Hypothalamus (tissue), 51 donors: ENCODE measurements around the gene F7.
A peak's percentile ranks its signal among the peaks of the same experiment; 100 is the strongest.
"Not testable (repeated sequence)": the region's sequence is repeated elsewhere in the genome, so short reads cannot be mapped to it uniquely, and the experiment has no call there.

Source experiments
- DNase-seq, 51 donors: peaks; one replicate each; lab custom pipeline; 2025; lab: John Stamatoyannopoulos, UW

The F7 gene

DNA sequence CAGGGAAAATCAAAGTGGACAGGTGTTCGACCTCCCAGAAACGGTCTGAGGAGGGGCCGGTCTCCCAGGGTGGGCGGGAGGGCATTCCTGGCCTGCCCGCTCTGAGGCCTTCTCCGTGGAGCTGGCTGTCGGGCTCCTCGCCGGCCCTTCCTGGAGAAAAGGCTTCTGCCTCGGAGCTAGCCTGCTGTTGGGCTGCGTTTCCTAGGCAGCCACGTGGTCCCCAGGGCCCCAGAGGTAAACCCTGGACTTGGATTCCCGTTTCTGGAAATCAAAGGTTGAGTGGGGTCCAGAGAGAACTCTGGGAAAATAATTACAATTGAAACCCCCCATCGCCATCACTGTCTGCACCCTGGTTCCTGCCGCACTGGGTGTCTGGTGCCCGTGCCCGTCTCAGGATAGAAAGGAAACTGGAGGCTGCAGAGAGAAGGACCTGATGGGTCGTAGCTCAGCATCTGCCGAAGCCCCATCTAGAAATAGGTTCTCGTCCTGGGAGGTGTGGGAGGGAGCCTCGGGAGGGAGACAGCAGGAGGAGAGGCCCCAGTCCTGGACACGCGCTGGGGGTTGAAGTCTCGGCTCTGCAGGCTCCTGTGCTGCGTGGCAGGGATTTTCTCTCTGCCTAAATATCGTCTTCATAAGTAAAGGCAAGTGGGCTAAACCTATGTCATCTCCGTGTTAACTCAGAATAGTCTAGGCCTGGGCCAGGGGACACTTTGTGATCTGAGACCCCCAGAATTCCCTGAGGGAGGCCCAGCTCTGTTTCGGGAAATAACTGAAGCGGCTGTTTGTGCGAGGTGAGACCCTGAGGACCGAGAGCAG is 45.2 kb downstream of the F7 start:
- DNase-seq, result no peak

DNA sequence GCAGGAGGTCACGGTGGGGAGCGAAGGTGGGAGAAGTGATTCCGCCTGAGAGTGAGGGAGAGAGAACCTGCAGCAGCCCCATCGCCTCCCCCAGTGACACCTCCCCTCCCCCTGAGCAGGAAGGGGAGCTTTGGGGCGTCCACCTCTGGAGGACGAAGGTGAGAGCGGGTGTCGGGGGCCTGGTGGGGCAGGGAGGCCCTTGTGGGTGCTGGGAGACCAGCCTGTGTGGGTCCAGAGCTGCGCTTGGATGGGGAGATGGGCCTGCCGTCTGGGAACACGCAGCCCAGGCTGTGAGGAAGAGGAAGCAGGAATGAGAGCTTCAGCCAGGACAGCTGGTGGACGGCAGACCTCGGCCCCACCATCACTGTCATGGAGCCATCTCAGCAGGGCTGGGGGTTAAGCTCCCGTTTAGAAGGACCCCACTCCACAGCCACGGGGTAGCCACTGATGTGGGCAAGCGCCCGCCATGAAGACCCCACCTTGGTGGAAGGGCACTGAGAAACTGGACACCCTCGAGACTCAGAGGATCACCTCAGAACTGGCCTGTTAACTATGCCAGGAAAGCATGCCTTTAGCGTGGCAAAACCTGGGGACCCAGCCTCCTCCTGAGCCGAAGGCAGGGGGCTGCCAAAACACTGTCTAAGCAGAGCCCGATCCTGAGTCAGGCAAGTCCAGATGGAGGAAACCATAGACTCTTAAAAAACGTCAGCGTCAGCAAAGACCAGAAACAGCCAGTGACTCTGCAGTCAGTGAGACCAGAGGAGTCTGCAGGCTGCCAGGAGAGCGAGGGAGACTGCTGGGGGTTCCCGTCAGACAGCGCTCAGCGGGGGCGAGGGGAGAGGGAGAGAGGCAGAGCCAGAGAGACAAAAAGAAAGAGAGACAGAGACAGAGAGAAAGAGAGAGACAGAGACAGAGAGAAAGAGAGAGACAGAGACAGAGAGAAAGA is 46.4 kb downstream of the F7 start:
- DNase-seq, result peak in 8 of 51 donors; percentile 17 to 61 (median 26)

DNA sequence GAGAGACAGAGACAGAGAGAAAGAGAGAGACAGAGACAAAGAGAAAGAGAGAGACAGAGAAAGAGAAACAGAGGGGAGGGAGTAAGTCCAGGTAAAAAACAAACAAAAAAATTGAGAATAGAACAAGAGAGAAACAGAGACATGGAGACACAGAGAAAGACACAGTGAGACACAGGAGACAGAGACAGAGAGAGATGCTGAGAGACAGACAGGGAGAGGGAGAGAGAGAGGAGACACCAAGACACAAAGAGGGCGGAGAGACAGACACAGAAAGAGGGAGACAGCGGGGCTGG is 47.0 kb downstream of the F7 start:
- DNase-seq, result no peak

DNA sequence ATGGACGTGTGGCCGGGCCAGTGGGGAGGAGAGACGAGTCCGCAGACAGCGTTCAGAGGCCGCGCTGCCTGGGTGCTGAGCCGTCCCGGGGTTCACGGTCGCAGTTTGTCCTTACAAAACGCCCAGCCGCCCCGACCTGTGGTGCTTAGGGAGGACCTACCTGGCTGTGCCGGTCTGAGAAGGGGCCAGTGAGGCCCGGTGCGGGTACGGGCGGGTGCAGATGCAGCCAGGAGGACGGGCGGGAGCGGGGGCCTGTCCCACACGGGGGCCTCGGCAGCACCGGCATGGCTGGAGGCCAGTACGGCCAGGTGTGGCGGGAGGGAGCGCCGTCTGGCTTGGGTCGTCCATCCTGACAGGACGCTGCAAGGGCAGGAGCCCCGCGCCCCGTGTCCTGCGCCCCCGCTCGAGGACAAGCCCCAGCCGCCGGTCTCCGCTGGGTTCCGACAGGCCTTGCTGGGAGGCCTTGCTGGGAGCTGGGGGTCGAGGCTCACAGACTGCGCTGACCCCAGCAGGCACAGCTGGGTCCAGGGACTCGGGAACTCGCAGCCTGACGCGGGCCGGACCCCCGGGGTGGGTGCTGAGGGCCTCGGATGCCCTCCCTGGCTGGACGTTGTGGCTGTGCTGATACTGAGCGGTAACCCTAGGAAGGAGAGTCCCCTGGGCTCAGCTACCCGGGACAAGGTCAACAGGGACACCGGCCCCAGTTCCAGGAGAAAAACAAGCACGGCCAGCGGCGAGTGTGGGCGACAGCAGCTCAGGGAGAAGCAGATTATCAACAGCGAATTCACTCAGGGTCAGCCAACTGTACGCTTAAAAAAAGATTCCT is 47.6 kb downstream of the F7 start:
- peak in 23 of 51 donors; percentile 17 to 62 (median 45) for DNase-seq

DNA sequence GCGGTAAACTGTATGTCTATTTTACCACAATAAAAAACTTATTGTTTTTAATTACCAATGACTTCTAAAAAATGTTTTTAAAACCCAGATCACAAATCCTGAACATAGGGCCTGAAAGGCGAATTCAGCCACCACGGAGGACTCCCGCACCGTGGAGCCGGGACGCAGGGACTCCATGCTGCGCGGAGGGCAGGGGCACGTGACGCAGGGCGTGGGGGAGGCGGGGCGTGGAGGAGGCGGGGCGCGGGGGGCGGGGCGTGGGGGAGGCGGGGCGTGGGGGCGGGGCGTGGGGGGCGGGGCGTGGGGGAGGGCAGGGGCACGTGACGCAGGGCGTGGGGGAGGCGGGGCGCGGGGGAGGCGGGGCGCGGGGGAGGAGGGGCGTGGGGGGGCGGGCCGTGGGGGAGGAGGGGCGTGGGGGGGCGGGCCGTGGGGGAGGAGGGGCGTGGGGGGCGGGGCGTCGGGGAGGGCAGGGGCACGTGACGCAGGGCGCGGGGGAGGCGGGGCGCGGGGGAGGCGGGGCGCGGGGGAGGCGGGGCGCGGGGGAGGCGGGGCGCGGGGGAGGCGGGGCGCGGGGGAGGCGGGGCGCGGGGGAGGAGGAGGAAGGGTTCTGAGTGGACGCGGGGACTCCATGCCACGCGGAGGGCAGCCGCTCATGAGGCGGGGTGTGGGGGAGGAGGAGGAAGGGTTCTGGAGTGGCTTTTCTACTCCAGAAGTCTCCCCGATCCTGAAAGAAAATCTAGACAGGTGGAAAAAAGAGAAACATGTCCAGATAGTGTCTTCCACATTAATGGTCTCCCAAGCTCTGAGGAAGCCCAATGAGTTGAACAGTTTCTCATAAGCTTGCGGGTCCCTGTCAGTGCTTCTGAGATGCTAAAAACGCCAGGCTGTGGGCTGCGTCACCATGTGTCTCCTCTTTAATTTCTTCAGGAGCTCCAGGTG is 48.5 kb downstream of the F7 start:
- peak in 45 of 51 donors; percentile 26 to 88 (median 74) for DNase-seq

DNA sequence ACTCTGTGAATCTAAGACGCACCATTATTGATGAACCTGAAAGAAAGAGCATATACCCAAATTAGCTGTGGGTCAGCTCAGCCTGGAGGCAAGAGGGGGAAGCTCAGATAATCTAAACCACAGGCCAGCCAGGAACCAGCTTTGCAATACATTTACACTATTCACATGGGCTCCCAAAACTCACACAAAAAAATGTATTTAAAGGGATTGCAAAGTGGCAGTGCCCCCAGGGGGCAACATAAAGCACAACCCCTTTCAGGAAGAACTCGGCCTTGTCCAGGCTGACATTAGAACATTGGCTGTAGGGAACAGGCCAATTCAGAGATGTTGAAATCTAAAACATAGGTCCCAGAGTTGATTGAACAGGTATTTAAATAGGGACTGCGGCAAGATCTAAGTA is 49.6 kb downstream of the F7 start:
- DNase-seq, result no peak

DNA sequence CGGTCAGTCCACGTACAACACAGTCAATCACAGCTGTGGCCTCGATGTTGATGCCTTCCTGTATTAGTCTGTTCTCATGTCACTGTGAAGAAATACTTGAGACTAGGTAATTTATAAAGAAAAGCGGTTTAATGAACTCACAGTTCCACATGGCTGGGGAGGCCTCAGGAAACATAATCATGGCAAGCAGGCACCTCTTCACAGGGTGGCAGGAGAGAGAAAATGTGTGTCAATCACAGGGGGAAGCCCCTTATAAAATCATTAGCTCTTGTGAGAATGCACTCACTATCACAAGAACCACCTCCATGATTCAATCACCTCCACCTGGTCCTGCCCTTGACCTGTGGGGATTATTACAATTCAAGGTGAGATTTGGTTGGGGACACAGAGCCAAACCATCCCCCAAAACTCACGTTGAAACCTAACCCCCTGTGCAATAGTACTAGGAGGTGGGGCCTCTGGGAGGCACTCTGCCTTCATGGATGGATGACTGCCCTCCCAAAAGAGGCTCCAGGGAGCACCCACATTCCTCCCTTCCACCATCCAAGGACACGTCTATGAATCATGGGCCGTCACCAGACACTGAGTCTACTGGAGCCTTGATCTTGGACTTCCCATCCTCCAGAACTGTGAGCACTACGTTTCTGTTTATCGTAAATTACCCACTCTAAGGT is 50.5 kb downstream of the F7 start:
- no peak for DNase-seq

DNA sequence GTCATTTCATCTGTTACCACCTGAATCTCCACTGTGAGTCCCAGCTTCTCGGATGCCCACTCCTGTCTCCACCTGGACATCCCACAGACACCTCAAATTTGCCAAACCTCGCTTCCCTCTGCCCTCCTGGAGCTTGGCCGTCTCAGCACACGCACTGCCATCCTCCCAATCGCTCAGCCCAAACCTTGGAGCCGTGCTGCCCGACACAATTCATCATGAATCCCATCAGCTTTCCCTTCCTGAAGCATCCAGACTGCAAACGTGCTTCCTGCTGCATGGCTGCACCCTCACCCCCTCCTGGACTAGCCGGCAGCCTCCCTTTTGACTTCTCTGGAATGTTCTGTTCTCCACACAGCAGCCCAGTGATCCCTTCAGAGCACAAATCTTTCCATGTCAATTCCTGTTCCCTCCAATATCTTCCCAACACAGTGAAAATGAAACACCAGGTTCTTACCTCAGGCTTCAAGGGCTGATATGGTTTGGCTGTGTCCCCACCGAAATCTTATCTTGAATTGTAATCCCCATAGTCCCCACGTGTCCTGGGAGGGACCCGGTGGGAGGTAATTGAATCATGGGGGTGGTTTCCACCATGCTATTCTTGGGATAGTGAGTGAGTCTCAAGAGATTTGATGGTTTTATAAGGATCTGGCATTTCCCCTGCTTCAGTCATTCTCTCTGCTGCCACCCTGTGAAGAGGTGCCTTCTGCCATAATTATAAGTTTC is 51.8 kb downstream of the F7 start:
- no peak for DNase-seq

DNA sequence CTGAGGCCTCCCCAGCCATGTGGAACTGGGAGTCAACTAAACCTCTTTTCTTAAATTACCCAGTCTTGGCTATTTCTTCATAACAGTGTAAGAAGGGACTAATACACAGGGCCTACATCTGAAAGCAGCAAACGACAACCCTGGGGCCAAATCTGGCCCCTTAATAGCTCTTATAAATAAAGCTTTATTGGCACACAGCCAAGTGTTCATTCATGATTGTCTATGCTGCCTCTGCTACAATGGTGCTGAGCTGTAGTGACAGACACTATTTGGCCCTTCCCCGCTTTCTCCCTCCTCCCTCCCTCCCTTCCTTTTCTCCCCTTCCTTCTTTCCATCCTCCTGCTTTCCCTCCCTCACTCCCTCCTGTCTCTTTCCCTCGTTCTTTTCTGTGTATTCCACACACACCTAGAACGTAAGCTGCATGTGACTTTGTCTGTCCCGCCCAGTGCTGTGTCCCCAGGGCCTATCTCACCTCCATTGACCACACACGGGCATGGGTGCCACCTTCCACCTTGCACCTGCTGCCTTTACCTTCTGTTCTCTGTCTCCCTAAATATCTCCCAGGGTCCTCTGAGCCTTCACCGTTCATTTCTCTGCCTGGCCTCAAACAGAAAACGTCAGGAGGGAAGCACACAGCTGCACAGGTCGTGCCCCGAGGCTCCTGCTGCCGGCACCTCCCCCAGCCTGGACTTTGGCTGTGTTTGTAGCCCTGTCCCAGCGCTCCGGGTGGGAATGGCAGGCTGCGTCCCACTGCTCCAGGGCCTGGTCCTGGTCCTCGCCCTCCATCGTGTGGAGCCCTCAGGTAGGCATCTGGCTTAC is 52.5 kb downstream of the F7 start, which contains the start of gene PROZ:
Gene PROZ, plus strand, starts transcription at position 720 of the 819 bp plus-strand sequence. Its CDS starts 13 bp downstream, at position 733.
- DNase-seq, result no peak

DNA sequence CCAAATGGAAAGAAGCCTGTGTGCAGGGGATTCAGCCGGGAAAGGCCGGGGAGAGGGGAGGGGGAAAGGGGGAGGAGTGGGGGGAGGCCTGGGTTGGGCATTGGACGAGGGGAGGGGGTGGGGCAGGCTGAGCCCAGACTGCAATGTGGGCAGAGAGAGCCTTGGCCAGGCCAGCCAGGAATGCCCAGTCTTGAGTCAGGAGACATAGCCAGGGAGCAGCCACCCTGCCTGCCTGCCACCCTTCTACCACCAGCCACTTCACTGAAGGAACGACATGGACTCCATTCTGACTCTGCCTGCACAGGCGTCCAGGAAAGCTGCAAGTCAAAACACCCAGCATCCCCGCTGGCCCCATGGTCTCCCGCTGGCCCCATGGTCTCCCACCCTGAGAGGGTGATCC is 53.4 kb downstream of the F7 start:
- DNase-seq, result no peak

DNA sequence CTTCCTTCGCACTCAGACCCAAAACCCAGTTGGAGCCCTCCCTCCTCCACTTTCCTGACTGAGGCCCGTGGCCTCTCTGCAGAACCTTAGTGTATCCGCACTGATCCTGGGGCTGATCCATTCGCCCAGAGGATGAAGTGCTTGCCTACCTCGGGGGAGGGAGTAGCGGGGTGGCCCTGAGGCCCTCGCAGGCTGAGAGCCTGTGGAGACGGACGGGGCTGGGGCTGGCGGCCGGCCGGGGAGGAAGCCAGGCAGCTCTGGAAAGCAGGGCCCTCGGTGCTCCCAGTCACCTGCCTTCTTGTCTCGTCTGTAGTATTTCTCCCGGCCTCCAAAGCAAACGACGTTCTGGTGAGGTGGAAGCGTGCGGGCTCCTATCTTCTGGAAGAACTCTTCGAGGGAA is 54.1 kb downstream of the F7 start:
- no peak for DNase-seq

DNA sequence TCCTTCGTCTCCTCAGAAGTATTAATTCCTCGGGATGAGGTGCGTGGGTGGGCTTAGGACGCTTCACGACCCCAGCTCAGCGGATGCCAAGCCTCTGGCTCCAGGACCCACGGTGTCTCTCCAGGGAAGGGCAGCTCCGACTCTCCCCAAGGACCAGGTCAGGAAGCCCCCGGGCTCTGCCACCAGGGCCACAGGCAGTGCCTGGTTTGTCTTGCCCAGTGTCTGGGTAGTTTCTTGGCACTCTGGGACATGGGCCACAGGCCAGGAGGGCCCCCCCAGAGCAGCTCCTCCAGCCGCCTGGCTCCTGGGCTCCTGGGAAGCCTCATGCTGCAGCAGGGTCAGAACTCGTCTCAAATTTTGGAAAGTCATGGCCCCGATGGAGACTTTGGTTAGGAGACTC is 55.4 kb downstream of the F7 start:
- no peak for DNase-seq

DNA sequence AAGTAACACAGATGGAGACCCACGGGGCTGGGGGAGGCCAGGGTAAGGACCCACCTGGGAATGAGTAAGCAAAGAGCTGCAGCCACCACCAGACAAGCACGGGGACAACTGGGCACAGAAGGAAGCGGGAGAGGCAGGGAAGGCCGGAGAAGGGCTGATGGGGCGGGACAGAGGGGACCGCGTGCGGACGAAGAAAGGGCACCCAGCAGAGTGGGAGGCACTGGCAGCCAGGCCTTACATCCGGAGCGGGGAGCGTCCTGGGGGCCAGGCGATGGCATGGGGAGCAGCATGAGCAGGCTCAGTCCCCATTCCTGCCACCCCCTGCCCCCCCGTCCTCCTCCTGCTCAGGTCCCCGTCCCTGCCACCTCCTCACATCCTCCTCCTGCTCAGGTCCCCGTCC is 55.8 kb downstream of the F7 start:
- no peak for DNase-seq

DNA sequence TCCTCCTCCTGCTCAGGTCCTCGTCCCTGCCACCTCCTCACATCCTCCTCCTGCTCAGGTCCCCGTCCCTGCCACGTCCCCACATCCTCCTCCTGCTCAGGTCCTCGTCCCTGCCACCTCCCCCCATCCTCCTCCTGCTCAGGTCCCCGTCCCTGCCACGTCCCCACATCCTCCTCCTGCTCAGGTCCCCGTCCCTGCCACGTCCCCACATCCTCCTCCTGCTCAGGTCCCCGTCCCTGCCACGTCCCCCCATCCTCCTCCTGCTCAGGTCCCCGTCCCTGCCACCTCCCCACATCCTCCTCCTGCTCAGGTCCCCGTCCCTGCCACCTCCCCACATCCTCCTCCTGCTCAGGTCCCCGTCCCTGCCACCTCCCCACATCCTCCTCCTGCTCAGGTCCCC is 56.4 kb downstream of the F7 start:
- not testable (repeated sequence) for DNase-seq

DNA sequence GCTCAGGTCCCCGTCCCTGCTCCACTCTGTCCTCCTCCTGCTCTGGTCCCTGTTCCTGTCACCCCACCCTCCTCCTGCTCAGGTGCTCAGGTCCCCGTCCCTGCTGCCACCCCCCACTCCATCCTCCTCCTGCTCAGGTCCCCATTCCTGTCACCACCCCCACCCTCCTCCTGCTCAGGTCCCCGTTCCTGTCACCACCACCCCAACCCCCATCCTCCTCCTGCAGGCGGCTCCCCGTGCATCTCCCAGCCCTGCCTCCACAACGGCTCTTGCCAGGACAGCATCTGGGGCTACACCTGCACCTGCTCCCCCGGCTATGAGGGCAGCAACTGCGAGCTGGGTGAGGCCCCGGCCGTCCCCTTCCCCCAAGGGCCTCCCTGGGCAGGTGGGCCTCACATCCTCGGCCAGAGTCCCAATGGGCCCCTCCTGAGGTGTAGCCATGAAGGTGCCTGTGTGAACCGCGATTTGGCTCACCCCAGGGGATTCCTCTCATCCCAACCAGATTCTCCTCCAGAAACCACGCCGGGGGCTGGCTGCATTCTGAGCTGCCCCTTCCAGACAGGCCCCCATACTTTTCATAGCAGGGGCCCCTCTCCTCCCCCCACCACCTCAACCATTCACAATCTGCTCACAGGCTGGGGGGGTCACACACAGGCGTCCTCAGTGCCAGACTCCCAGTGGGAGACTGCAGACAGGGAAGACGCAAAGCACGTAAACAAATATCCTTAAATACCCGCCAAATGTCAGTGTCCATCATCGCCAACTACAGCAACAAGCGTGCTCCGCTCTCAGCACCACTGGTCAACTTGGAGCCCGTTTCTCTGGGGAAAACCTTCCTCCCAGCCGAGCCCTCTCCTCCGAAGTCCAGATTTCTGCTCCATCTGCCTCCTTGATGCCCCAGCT is 57.4 kb downstream of the F7 start:
- no peak for DNase-seq

DNA sequence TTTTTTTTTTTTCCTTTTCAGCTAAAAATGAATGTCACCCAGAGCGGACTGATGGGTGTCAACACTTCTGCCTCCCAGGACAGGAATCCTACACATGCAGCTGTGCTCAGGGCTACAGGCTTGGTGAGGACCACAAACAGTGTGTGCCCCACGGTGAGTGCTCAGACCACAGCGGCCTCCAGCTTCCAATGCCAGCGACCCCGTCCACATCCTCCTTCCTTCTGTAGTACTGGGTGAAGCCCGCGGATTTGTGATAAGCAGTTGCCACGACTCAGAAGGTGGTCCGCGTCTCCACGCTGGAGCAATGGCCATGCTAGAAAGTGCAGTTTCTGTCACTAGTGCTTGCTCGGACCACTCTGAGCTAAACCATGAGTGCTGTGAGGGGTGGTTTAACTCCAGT is 58.9 kb downstream of the F7 start:
- DNase-seq, result no peak

DNA sequence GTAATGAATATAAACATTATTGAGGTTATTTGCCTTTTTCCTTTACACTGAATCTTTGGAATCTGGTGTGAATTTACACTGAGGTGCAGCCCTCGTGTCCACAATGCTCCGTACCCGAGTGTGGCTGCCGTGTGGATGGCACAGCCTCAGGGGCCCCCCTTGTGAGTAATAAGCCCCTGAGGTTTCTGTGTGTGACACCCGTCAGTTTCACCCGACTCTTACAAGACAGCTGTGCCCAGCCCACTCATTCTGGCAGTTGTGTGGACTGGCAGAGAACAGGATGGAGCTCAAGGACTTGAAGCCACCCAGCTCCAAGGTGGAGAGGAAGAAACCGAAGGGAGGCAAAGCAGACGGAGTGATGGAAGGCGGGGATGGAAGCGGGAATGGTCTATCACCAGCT is 60.7 kb downstream of the F7 start:
- DNase-seq, result no peak
